NCI-H2081 (cell line): Measurements from ENCODE around the gene RAD23B.
A peak's percentile ranks its signal among the peaks of the same experiment; 100 is the strongest.

Experiments used
- DNase-seq, 2 experiments: peaks; one replicate each; lab custom pipeline; 2025; lab: John Stamatoyannopoulos, UW

The RAD23B gene

GRCh38 chr9:107334103-107334776 lies 51.2 kb downstream of the RAD23B start:
- no peak for DNase-seq

DNA sequence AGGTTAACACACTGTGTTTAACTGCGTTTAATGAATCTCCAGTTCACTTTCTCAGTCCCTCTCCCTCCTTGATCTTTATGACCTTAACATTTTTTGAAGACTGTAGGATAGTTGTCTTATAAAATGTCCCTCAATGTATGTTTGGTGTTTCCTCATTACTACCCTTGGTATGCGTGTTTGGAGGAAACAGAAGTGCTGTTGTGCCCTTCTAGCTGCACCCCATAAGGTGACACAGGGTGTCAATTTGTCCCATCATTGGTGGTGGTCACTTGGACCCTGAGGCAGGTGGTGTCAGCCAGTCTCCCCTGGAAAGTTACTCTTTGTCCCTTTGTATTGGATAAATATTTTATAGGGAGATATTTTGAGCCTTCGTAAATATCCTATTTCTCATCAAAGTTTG lies 52.3 kb downstream of the RAD23B start:
- DNase-seq = no peak

GRCh38 chr9:107336718-107337360 lies 53.8 kb downstream of the RAD23B start:
- DNase-seq = no peak

- no peak for DNase-seq
Observed at GRCh38 chr9:107337676-107338590, 54.9 kb downstream of the RAD23B start.

- DNase-seq = no peak
Observed at GRCh38 chr9:107338911-107339659, 56.0 kb downstream of the RAD23B start.

- peak; percentile 72 for DNase-seq
Observed at GRCh38 chr9:107340920-107341632, 58.0 kb downstream of the RAD23B start.

DNA sequence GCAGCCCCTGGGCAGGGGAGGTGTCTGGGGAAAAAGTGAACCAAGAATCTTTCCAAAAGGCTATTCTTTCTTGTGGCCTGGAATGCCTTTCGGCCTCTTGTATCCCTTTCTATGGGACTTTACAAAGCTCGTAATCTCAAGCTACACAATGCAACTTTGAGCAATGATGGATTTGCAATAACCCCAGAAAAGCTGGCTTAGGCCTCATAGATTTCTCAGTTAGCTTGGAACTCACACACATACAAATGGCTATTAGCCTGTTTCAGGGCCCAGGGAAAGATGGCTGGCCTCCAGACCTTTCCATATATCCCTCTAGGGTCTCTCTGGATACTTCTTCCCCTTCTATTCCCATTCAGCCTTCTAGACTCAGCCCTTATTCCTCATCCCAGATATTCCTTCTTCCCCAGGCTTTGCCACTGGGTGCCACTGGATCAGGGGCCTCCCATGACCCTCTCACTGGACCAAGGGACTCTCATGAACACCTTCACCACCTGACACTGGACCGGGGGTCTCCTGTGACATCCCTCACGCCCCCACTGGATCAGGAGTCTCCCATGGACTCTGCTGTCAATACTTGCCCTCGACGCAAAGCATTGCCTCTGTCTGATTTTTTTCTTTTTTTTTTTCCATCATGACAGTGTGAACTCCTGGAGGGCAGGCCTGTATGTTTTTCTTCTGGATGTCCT lies 59.5 kb downstream of the RAD23B start:
- DNase-seq = no peak

DNA sequence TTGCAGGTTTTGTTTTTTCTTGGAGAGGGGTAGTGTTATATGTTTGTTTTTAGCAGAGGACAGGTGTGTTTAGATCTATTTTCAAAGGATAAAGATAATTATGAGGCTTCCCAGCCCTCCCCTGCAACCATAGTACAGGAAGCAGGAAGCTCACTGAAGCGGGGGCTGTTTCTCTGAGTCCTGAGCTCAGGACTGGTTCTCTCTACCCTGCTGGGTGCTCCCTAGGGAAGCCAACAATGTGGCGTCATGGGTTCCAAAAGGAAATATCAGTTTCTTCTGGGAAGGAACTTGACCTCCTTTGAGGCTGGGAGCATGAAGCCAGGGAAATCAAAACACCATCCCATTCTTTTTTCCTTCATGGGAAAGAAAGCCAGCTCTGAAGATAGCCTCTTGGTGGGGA lies 62.2 kb downstream of the RAD23B start:
- peak; percentile 70 to 88 for DNase-seq

- DNase-seq = peak; percentile 68 to 87
Observed at GRCh38 chr9:107348836-107349235, 65.8 kb downstream of the RAD23B start.

- no peak for DNase-seq
Observed at GRCh38 chr9:107350443-107350842, 67.4 kb downstream of the RAD23B start.

DNA sequence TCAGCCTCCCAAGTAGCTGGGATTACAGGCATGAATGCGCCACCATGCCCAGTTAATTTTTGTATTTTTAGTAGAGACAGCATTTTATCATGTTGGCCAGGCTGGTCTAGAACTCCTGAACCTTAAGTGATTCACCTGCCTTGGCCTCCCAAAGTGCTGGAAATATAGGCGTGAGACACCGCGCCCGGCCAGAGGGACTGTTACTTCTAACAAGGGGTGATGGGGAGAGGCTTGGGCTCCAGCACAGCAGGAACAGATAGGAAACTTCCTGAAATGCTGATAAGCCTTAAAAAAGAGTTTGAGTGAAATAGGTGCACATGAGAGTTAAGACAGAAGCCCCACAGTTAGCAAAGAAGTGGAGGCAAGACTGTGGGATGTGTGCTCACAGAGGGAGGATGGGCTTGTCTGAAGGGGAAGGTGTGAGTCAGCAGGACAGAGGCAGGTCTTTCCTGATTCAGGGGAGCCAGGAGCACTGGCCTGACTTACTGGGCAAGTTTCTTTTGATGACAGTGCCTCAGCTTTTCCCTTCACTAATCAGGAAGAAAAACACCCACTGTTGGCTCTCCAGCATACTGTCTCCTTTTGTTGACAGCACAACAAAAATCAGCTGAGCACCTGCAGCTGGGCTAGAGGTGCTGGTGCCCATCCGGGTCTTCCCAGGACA lies 68.4 kb downstream of the RAD23B start:
- no peak for DNase-seq

DNA sequence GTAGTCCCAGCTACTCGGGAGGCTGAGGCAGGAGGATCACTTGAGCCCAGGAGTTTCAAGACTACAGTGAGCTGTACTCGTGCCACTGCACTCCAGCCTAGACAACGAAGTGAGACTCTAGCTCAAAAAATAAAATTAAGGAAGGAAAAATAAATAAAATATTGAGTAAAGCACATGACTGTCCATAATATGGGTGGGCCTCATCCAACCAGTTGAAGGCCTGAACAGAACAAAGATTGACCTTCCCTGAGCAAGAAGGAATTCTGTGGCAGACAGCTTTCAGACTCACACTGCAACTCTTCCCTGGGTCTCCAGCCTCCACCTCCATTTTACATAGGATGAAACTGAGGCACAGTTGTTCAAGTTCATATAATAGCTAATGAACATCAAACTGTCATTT lies 72.3 kb downstream of the RAD23B start:
- no peak for DNase-seq

DNA sequence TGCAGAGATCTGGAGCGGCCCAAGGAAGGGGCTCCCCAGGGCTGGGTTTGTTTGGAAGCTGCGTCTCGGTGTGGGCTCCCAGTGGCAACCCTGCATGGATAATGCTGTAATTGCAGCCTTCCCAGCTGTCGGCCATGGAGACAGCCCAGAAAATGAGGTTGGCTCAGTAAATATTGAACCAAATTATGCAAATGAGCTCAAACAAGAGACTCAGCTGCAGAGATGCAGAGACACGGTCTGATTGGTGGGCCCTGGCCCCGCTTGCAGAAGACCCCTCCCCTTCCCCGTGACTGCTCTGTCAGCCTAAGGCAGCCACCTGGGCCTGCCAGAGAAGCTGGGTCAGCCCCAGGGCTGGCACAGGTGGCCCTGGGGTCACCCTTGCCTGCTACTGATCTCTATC lies 75.9 kb downstream of the RAD23B start:
- peak; percentile 92 to 98 for DNase-seq

DNA sequence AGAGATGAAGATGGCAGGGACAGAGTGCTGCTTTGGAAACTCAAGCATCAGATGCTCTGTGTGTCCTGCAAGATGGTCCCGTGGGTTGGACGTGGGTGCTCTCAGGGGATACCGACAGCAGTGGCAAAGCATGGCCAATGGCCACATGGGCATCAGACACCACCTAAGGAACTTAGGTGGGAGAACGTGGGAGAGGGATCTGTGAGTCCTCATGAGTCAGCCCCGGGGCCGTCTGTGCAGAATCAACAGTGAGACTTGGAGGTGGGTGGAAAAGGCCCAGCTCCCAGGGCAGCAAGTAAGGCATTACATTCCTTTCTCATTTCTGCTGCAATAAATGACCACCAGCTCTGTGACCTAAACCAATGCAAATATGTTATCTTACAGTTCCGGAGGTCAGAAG lies 77.0 kb downstream of the RAD23B start:
- DNase-seq = no peak

DNA sequence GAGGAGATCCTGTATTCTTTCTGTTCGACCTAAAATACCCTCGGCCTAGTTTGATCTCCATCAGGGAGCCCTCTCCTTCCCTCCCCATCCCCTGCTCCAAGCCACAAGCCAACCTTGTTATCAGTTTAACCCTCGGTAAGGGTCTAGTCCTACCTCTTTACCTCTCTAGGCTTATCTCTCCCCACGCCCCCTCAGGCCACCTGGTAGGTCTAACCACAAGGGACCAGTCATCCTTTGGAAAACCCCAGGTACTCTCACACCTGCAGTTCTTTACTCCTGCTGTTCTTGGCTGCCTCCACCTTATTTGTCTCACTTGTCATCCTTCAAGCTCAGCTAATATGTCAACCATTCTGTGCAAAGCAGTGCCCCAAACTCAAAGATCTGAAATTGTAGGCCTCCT lies 78.7 kb downstream of the RAD23B start:
- DNase-seq = peak in 1 of 2 experiments; percentile 52

- DNase-seq = no peak
Observed at GRCh38 chr9:107363516-107364152, 80.6 kb downstream of the RAD23B start.

DNA sequence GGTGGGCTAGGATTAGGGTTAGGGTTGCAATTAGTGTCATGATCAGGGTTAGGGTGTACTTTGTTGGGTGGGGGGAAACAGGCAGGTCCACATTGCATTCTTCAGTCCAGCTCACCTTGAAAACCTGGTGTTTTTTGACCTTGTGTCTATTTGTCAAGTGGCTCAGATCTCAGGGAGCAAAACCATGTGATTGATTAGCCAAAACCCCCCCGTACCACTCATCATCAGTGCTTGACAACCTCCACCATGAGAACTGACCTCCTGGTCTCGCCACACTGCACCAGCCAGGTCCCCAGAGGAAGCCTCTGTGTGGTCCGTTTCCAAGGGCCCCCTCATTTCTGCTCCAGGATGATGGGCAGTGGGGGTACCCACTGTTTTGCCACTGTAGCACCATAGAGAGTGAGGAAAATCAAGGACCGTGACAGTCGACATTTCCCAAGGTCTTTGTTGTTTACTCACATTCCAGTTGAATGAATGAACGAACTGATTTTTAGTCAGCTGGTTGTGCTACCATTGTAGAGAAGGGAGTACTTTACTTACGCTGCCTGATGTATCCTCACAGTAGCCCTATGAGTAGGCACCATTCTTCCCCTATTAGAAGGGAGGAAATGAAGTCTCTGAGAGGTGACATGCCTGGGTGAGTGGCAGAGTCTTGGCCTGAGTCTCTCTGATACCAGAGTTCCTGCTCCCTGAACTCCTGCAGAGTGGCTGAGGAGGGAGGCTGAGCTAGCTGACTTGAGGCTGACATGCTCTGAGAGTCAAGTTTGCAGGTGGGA lies 84.8 kb downstream of the RAD23B start:
- no peak for DNase-seq

GRCh38 chr9:107368696-107369095 lies 85.6 kb downstream of the RAD23B start:
- no peak for DNase-seq

DNA sequence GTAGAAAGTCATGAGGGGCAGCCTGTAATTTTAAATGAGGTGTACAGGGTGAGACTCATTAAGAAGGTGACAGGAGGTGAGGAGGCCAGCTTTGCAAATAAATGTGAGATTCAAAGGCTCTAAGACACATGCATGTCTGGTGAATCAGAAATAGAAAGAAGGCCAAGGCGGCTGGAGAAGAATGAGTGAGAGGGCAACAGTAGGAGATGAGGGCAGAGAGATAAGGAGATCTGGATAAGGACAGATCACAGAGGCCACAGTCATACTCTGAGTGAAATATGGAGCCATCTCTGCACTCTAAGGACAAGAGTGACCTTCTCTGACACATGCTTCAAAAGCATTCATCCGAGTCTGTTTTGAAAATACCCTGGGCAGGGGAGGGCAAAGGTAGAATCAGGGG lies 90.7 kb downstream of the RAD23B start:
- no peak for DNase-seq
